NCI-H524 treated with DMSO at 0.1 percent for 48 hours (cell line): Measurements from ENCODE around the gene TCTN3.
"Not testable (repeated sequence)": the region's sequence is repeated elsewhere in the genome, so short reads cannot be mapped to it uniquely, and the experiment has no call there.

Experiments used
- DNase-seq: peaks from one replicate; lab custom pipeline; 2025; lab: John Stamatoyannopoulos, UW

The TCTN3 gene

DNA sequence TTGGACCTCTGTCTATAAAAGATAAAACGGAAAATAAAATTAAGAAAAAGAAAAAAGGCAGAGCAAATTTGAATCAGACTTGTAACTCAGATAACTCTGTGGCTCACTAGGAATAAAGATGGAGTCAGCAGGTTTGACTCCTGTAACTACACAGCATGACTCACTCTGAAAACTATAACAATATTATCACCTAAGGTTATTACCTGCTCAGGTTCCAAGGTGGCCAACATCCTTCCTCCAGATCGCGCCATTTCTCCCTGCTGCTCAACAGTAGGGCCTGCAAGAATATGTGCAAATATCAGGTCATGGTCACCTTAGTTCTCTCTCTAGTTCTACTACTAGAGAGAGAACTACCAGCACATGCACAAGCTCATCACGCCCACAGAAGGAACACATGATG is 67.2 kb downstream of the TCTN3 start:
- DNase-seq = no peak

DNA sequence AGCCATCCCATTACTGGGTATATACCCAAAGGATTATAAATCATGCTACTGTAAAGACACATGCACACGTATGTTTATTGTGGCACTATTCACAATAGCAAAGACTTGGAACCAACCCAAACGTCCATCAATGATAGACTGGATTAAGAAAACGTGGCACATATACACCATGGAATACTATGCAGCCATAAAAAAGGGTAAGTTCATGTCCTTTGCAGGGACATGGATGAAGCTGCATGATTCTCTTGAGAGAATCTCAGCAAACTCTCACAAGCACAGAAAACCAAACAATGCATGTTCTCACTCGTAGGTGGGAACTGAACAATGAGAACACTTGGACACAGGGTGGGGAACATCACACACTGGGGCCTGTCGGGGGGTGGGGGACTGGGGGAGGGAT is 73.3 kb downstream of the TCTN3 start:
- not testable (repeated sequence) for DNase-seq

DNA sequence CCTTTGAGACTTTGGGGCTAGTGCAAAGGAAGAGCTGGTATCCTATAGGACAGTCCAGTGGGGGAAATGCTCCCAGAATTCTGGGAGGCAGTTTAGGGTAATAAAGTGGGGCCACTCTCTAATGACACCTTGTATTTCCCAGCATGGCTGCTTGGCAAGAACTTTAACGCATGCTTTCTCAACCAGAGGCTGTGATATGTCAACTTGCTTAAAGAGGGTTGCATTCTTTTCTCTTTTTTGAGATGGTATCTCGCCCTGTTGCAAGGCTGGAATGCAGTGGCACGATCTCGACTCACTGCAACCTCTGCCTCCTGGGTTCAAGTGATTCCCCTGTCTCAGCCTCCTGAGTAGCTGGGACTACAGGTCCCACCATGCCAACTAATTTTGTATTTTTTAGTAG is 75.6 kb downstream of the TCTN3 start:
- no peak for DNase-seq

DNA sequence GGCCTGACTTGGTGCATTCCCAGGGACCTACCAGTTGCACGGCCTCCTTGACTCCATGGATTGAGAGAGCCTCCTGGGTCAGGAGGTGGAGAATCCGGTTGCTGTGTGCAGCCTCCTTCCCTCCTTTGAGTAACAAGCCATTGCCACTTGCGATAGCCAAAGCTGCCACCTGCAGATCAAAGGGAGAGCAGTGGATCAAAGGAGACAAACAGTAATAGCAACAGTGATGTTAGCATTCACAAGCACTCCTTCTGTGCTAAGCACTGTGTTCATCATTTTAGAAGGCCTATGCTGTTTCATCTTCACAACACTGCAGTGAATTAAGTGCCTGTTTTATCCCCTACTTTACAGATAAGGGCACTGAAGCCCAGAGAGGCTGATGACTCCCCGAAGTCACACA is 77.3 kb downstream of the TCTN3 start:
- no peak for DNase-seq
